ENCODE data around the gene ABHD17B.

GRCh38 chr9:71850996-71851395 lies 60.0 kb downstream of the ABHD17B start:
- TF ChIP-seq POLR2A (IDR thresholded peaks at IDR 0.05) = no peak
- no peak for TF ChIP-seq CTCF (IDR thresholded peaks at IDR 0.05)

All from adrenal gland (tissue), 5 donors.